ENCODE measurements around the gene TM7SF3.

- TF ChIP-seq POLR2AphosphoS5 (IDR thresholded peaks at IDR 0.05; ENCODE audit: low read depth, low read length), result no peak
- no peak for TF ChIP-seq TAF1 (IDR thresholded peaks at IDR 0.05; ENCODE audit: borderline replicate concordance, insufficient read depth, low read length)
- no peak for TF ChIP-seq SIN3A (IDR thresholded peaks at IDR 0.05; ENCODE audit: borderline replicate concordance, insufficient read depth, low read length)
- TF ChIP-seq REST (IDR thresholded peaks at IDR 0.05; ENCODE audit: insufficient read depth in 1 of 2, low read depth in 2 of 2, low read length in 2 of 2), result no peak
Measured at GRCh38 chr12:27024291-27024690, 10.1 kb upstream of the TM7SF3 start.
